Measurements from ENCODE around the gene TADA1. TPM values are rescaled to one million over a fixed set of nuclear protein-coding genes. Genes with fewer than 3 reads are reported as not detected.

Gene TADA1
- total RNA-seq, 3 donors from 2014 or later (not counting 1 experiment from before 2014, with no cell fraction given), result 11.7 to 13.7 (median 12.5) TPM

DNA sequence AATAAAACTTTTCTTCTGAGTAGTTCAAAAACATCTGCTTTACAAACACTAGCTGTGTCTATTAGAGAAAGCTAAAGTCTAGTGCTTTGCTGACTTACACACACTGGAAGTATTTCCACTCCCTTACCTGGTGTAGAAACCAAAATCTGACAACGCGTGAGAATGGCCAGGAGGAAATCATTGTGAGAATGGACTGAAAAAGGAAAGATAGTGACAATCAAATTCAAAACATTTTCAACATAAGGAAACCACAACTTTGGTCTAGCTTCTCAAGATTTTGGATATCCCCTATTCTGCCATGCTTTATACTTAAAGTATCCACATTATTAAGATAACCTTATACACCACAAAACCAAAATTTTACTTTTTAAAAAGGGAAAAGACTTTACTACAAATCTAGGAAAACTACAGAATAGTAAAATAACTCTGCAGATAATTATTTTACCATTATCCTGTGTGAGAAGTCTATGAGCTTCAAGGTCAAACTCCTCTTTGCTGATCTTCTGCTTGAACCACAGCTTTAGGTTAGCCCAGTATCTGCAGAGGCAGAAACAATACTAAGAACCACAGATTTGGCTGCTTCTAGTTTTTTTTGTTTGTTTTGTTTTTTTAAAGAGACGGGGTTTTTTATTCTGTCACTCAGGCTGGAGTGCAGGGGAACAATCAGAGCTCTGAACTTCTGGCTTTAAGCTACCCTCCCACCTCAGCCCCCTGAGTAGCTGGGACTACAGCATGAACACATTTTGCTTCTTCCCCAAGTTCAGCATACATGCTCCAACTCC is 6.6 kb downstream of the TADA1 start:
- DNase-seq (no peak), ATAC-seq (no peak)
- intact Hi-C loops (cut with micrococcal nuclease), result no loop called here
- TF ChIP-seq, protein P1, sequence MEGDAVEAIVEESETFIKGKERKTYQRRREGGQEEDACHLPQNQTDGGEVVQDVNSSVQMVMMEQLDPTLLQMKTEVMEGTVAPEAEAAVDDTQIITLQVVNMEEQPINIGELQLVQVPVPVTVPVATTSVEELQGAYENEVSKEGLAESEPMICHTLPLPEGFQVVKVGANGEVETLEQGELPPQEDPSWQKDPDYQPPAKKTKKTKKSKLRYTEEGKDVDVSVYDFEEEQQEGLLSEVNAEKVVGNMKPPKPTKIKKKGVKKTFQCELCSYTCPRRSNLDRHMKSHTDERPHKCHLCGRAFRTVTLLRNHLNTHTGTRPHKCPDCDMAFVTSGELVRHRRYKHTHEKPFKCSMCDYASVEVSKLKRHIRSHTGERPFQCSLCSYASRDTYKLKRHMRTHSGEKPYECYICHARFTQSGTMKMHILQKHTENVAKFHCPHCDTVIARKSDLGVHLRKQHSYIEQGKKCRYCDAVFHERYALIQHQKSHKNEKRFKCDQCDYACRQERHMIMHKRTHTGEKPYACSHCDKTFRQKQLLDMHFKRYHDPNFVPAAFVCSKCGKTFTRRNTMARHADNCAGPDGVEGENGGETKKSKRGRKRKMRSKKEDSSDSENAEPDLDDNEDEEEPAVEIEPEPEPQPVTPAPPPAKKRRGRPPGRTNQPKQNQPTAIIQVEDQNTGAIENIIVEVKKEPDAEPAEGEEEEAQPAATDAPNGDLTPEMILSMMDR (IDR thresholded peaks at IDR 0.05), result no peak
- Histone ChIP-seq H3K4me3 (ENCODE audit: low read length) (no peak overlapping the region), H3K36me3 (ENCODE audit: control insufficient read depth, insufficient read depth, low read length) (peaks cover 23% of the 10 kb centered on the region), H3K27me3 (ENCODE audit: control insufficient read depth, insufficient read depth, low read length) (no peaks in the 10 kb centered on the region), H3K27ac (ENCODE audit: low read length) (no peak overlapping the region), H3K4me1 (ENCODE audit: control insufficient read depth, insufficient read depth, low read length) (peaks cover 2% of the 10 kb centered on the region), H3K9me3 (ENCODE audit: control insufficient read depth, insufficient read depth, low read length) (no peaks in the 10 kb centered on the region)
- no peaks in the 10 kb centered on the region for H3K27me3 Mint-ChIP-seq (ENCODE audit: low read depth in 2 of 2)
- H3K4me1 Mint-ChIP-seq, result peaks cover 17 to 31% of the 10 kb centered on the region in 2 donors
- H3K27ac Mint-ChIP-seq, result no peak overlapping the region
- no peaks in the 10 kb centered on the region for H3K36me3 Mint-ChIP-seq
- WGBS (ENCODE audit: insufficient coverage), result 17% methylated on average over 1 of the region's 3 CpGs
- H3K9me3 Mint-ChIP-seq, result no peaks in the 10 kb centered on the region
- H3K4me3 Mint-ChIP-seq, result no peak overlapping the region

DNA sequence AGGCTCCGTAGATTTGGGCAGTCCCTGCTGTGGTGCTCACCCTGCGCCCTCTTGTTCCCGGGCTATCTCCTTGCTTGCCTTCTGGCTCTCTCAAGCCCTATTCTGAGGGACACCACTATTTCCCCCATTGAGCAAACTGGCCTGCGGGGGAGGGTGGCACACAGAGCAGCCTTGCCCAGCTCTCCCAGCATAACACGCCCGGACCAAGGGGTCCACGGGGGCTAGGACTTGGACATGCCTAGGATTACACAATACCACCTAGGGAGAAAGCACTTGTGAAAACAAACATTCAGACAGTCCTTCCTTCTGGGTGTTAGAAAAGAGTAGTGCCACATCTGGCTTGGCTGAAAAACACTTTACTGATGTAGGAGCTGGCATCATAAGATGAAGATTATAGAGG is 7.4 kb downstream of the TADA1 start:
- Histone ChIP-seq H3K4me1 (ENCODE audit: control insufficient read depth, insufficient read depth, low read length) (no peaks in the 10 kb centered on the region), H3K27me3 (ENCODE audit: control insufficient read depth, insufficient read depth, low read length) (no peaks in the 10 kb centered on the region), H3K36me3 (ENCODE audit: control insufficient read depth, insufficient read depth, low read length) (peaks cover 31% of the 10 kb centered on the region), H3K27ac (ENCODE audit: low read length) (no peak overlapping the region), H3K9me3 (ENCODE audit: control insufficient read depth, insufficient read depth, low read length) (no peaks in the 10 kb centered on the region), H3K4me3 (ENCODE audit: low read length) (no peak overlapping the region)
- no peak overlapping the region for H3K4me3 Mint-ChIP-seq
- H3K9me3 Mint-ChIP-seq, result no peaks in the 10 kb centered on the region
- H3K27ac Mint-ChIP-seq, result peak overlapping the region; percentile 38 to 46
- peaks cover 17 to 30% of the 10 kb centered on the region in 2 donors for H3K4me1 Mint-ChIP-seq
- intact Hi-C loops (cut with micrococcal nuclease), result no loop called here
- DNase-seq (no peak), ATAC-seq (no peak)
- no peaks in the 10 kb centered on the region for H3K27me3 Mint-ChIP-seq (ENCODE audit: low read depth in 2 of 2)
- peaks cover 3% of the 10 kb centered on the region for H3K36me3 Mint-ChIP-seq
- WGBS (ENCODE audit: insufficient coverage), result 91% methylated on average over 7 of the region's 7 CpGs
- TF ChIP-seq, protein P1 (IDR thresholded peaks at IDR 0.05), result no peak

DNA sequence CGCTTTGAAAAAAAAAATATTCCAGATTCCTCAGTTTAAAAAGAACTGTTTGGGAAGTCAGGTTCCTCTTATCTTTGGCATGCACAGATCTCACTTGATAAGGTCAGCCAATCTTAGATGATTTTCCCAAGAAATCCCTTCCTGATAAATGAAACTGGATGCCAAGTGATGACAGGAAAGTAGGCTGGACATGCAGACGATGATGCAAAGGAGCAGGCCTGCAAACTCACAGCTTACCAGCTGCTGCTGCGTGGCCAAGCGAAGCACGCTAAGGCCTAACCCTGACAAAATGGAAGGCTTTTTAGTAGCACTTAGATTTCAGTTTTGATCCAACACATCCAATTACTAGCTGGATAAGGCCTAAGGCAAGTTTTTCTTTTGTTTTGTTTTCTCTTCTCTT is 10.1 kb downstream of the TADA1 start:
- ATAC-seq (no peak), DNase-seq (no peak)
- Histone ChIP-seq H3K4me3 (ENCODE audit: low read length) (no peak overlapping the region), H3K27ac (ENCODE audit: low read length) (no peak overlapping the region), H3K27me3 (ENCODE audit: control insufficient read depth, insufficient read depth, low read length) (no peaks in the 10 kb centered on the region), H3K9me3 (ENCODE audit: control insufficient read depth, insufficient read depth, low read length) (no peaks in the 10 kb centered on the region), H3K4me1 (ENCODE audit: control insufficient read depth, insufficient read depth, low read length) (no peaks in the 10 kb centered on the region), H3K36me3 (ENCODE audit: control insufficient read depth, insufficient read depth, low read length) (peaks cover 56% of the 10 kb centered on the region)
- Mint-ChIP-seq H3K36me3 (peaks cover 14% of the 10 kb centered on the region), H3K9me3 (no peaks in the 10 kb centered on the region), H3K4me1 (peaks cover 13 to 15% of the 10 kb centered on the region in 2 donors), H3K27me3 (ENCODE audit: low read depth in 2 of 2) (no peaks in the 10 kb centered on the region), H3K4me3 (no peak overlapping the region), H3K27ac (no peak overlapping the region)
- WGBS (ENCODE audit: insufficient coverage), result 96% methylated on average over 5 of the region's 5 CpGs
- intact Hi-C loops (cut with micrococcal nuclease), result no loop called here
- TF ChIP-seq, protein P1 (IDR thresholded peaks at IDR 0.05), result no peak

DNA sequence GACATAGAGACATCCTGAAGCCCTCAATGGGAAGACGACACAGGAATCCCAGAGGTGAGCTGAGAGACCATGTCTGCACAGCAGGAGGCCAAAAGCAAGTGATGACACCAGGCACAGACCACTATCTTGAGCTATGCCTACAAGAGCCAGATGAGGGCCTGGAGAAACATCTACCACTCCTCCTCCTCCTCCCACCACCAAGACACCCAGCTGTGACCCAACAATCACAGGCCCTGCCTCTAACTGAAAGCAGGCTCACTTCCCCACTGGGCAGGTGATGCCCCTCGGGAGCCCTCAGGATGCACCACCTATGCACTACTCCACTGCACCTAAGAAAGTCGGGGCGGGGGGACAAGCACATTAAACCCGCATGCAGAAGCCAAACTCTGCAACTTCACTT is 16.5 kb downstream of the TADA1 start:
- peaks cover 0 to 4% of the 10 kb centered on the region in 2 donors for H3K4me1 Mint-ChIP-seq
- peaks cover 43% of the 10 kb centered on the region for H3K36me3 Mint-ChIP-seq
- DNase-seq (no peak), ATAC-seq (no peak)
- H3K27ac ChIP-seq (ENCODE audit: low read length), result no peak overlapping the region
- intact Hi-C loops (cut with micrococcal nuclease), result no loop called here
- no peaks in the 10 kb centered on the region for H3K4me1 ChIP-seq (ENCODE audit: control insufficient read depth, insufficient read depth, low read length)
- no peaks in the 10 kb centered on the region for H3K9me3 Mint-ChIP-seq
- H3K4me3 ChIP-seq (ENCODE audit: low read length), result no peak overlapping the region
- H3K9me3 ChIP-seq (ENCODE audit: control insufficient read depth, insufficient read depth, low read length), result no peaks in the 10 kb centered on the region
- H3K27me3 ChIP-seq (ENCODE audit: control insufficient read depth, insufficient read depth, low read length), result no peaks in the 10 kb centered on the region
- TF ChIP-seq, protein P1 (IDR thresholded peaks at IDR 0.05), result no peak
- 77% methylated on average over 5 of the region's 5 CpGs for WGBS (ENCODE audit: insufficient coverage)
- peaks cover 85% of the 10 kb centered on the region for H3K36me3 ChIP-seq (ENCODE audit: control insufficient read depth, insufficient read depth, low read length)
- no peaks in the 10 kb centered on the region for H3K27me3 Mint-ChIP-seq (ENCODE audit: low read depth in 2 of 2)
- H3K27ac Mint-ChIP-seq, result no peak overlapping the region
- no peak overlapping the region for H3K4me3 Mint-ChIP-seq

Measured in natural killer cell (primary cell).